ENCODE results near the gene HSP90B1.
A peak's percentile ranks its signal among the peaks of the same experiment; 100 is the strongest.

Gene HSP90B1

GRCh38 chr12:103928682-103929045, 1.5 kb upstream of the HSP90B1 start:
- Histone ChIP-seq H3K27me3 (ENCODE audit: control insufficient read depth, insufficient read depth, low read length, poor library complexity, severe bottlenecking) (no peaks in the 10 kb centered on the region), H3K27ac (ENCODE audit: insufficient read depth, low read depth, low read length, poor library complexity, severe bottlenecking) (no peak overlapping the region), H3K36me3 (ENCODE audit: control insufficient read depth, insufficient read depth, low read length) (peaks cover 5% of the 10 kb centered on the region), H3K4me1 (ENCODE audit: control insufficient read depth, insufficient read depth, low read length) (peaks cover 17% of the 10 kb centered on the region), H3K4me3 (ENCODE audit: insufficient read depth, low read depth, low read length) (peak overlapping the region; percentile 94), H3K9me3 (ENCODE audit: control insufficient read depth, low read length) (no peaks in the 10 kb centered on the region)
- WGBS, 2 experiments, result 57 to 59% methylated on average over 12 of the region's 12 CpGs

DNA sequence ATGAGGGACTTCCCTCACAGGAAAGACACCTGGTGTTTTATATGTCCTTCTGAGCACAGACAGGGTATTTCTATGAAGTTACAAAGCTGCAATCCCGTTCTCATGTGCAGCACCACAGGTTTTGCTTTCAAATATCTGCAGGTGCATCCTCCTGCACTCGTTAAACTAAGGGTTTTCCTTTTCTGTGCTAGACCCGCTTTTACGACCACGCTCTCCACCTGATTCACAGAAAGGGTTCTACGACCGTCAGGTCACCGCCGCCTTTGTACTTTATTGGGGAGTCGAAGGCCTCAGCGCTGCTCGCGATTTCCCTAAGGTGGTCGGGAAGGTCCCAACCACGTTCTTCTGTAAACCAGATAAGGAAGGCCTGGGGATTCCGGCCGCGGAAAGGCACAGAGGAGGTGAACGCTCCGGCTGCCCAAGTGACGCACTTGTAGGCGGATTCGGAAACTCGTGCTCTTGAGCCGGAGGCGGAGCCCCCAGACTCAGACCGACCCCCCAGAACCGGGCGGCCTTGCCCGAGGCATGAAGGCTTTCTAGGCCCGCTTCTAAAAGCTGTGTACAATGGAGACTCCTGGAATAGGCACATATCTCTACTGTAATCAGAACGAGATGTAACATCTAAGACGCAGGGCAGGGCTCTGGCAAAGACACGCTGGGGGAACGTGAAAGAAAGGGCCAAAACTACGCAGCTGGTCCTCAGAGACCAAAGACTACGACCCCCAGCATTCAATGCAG, 995 bp upstream of the HSP90B1 start:
- H3K27me3 ChIP-seq (ENCODE audit: control insufficient read depth, insufficient read depth, low read length, poor library complexity, severe bottlenecking), result no peaks in the 10 kb centered on the region
- peak overlapping the region; percentile 94 for H3K4me3 ChIP-seq (ENCODE audit: insufficient read depth, low read depth, low read length)
- 1% methylated on average over 37 of the region's 37 CpGs for WGBS, 2 experiments
- peak overlapping the region; percentile 92 for H3K27ac ChIP-seq (ENCODE audit: insufficient read depth, low read depth, low read length, poor library complexity, severe bottlenecking)
- no peaks in the 10 kb centered on the region for H3K9me3 ChIP-seq (ENCODE audit: control insufficient read depth, low read length)
- peaks cover 10% of the 10 kb centered on the region for H3K36me3 ChIP-seq (ENCODE audit: control insufficient read depth, insufficient read depth, low read length)
- peaks cover 19% of the 10 kb centered on the region for H3K4me1 ChIP-seq (ENCODE audit: control insufficient read depth, insufficient read depth, low read length)

- Histone ChIP-seq H3K4me3 (ENCODE audit: insufficient read depth, low read depth, low read length) (peak overlapping the region; percentile 94), H3K27me3 (ENCODE audit: control insufficient read depth, insufficient read depth, low read length, poor library complexity, severe bottlenecking) (no peaks in the 10 kb centered on the region), H3K4me1 (ENCODE audit: control insufficient read depth, insufficient read depth, low read length) (peaks cover 19% of the 10 kb centered on the region), H3K36me3 (ENCODE audit: control insufficient read depth, insufficient read depth, low read length) (peaks cover 13% of the 10 kb centered on the region), H3K27ac (ENCODE audit: insufficient read depth, low read depth, low read length, poor library complexity, severe bottlenecking) (no peak overlapping the region), H3K9me3 (ENCODE audit: control insufficient read depth, low read length) (no peaks in the 10 kb centered on the region)
- 0 to 1% methylated on average over 17 to 18 of the region's 18 CpGs for WGBS, 2 experiments
These were observed 501 bp upstream of the HSP90B1 start for GRCh38 chr12:103929784-103930033.

GRCh38 chr12:103930787-103931735, 851 bp downstream of the HSP90B1 start:
- Histone ChIP-seq H3K36me3 (ENCODE audit: control insufficient read depth, insufficient read depth, low read length) (peaks cover 24% of the 10 kb centered on the region), H3K4me3 (ENCODE audit: insufficient read depth, low read depth, low read length) (peak overlapping the region; percentile 94), H3K4me1 (ENCODE audit: control insufficient read depth, insufficient read depth, low read length) (peaks cover 19% of the 10 kb centered on the region), H3K27me3 (ENCODE audit: control insufficient read depth, insufficient read depth, low read length, poor library complexity, severe bottlenecking) (no peaks in the 10 kb centered on the region), H3K9me3 (ENCODE audit: control insufficient read depth, low read length) (no peaks in the 10 kb centered on the region), H3K27ac (ENCODE audit: insufficient read depth, low read depth, low read length, poor library complexity, severe bottlenecking) (peak overlapping the region; percentile 81)
- WGBS, 2 experiments, result 4 to 5% methylated on average over 36 to 37 of the region's 37 CpGs

DNA sequence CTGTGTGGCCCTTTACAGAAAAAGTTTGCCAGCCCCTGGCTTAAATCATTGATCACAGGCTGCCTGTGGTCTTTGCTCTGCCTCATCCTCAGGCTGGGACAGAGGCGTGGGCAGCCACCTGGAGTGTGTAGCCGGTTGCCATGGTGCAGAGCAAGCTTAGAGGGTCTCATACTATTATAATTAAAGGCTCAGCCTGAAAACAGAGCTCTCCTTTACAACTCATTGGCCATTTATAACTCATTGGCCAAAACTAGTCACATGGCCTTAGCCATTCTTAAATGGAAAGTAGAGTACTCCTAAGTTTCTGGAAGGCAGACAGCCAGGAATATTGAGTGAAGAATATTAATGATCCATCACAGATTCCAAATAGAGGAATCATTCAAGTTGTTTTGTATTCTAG, 3.0 kb downstream of the HSP90B1 start:
- Histone ChIP-seq H3K4me1 (ENCODE audit: control insufficient read depth, insufficient read depth, low read length) (peaks cover 19% of the 10 kb centered on the region), H3K27me3 (ENCODE audit: control insufficient read depth, insufficient read depth, low read length, poor library complexity, severe bottlenecking) (no peaks in the 10 kb centered on the region), H3K36me3 (ENCODE audit: control insufficient read depth, insufficient read depth, low read length) (peaks cover 43% of the 10 kb centered on the region), H3K4me3 (ENCODE audit: insufficient read depth, low read depth, low read length) (no peak overlapping the region), H3K9me3 (ENCODE audit: control insufficient read depth, low read length) (no peaks in the 10 kb centered on the region), H3K27ac (ENCODE audit: insufficient read depth, low read depth, low read length, poor library complexity, severe bottlenecking) (no peak overlapping the region)
- WGBS, 2 experiments, result 62% methylated on average over 2 of the region's 2 CpGs

DNA sequence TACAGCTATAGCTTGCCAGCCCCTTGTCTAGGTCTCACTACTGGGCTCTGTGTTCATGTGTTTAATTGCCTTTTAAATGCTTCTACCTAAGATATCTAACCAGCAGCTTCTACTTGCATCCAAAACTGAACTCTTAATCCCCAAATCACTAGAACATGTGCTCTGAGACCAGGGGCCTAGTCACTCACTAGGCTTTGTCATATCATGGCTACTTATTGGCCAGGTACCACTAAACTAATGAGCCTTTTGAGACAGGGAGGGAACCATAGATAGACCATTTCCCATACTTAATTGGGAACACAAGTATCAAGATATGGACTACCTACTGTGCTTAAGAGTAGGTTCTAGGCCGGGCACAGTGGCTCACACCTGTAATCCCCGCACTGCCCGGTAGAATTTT, 6.5 kb downstream of the HSP90B1 start:
- Histone ChIP-seq H3K9me3 (ENCODE audit: control insufficient read depth, low read length) (no peaks in the 10 kb centered on the region), H3K27me3 (ENCODE audit: control insufficient read depth, insufficient read depth, low read length, poor library complexity, severe bottlenecking) (no peaks in the 10 kb centered on the region), H3K27ac (ENCODE audit: insufficient read depth, low read depth, low read length, poor library complexity, severe bottlenecking) (no peak overlapping the region), H3K4me1 (ENCODE audit: control insufficient read depth, insufficient read depth, low read length) (peaks cover 17% of the 10 kb centered on the region), H3K4me3 (ENCODE audit: insufficient read depth, low read depth, low read length) (no peak overlapping the region), H3K36me3 (ENCODE audit: control insufficient read depth, insufficient read depth, low read length) (peaks cover 73% of the 10 kb centered on the region)
- WGBS, 2 experiments, result 96 to 97% methylated on average over 3 of the region's 3 CpGs

DNA sequence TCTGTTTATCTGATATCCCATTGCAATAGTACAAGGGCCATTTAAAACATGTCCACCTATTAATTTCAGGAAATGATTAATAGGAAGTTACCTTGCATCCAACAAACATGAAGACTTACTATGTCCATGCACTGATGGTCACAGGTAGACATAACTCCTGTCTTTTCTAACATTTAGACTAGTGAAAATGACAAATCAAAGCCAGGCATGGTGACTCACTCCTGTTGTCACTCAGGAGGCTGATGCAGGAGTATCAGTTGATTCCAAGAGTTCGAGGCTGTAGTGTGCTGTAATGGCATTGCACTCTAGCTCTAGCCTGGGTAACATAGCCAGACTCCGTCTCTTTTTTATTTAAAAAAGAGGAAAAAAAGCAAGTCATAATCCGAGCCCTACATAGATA, 14.8 kb downstream of the HSP90B1 start:
- no peak overlapping the region for H3K27ac ChIP-seq (ENCODE audit: insufficient read depth, low read depth, low read length, poor library complexity, severe bottlenecking)
- H3K4me3 ChIP-seq (ENCODE audit: insufficient read depth, low read depth, low read length), result no peak overlapping the region
- H3K27me3 ChIP-seq (ENCODE audit: control insufficient read depth, insufficient read depth, low read length, poor library complexity, severe bottlenecking), result no peaks in the 10 kb centered on the region
- H3K36me3 ChIP-seq (ENCODE audit: control insufficient read depth, insufficient read depth, low read length), result peaks cover 75% of the 10 kb centered on the region
- WGBS, 2 experiments, result 83% methylated on average over 3 of the region's 3 CpGs
- no peaks in the 10 kb centered on the region for H3K9me3 ChIP-seq (ENCODE audit: control insufficient read depth, low read length)
- H3K4me1 ChIP-seq (ENCODE audit: control insufficient read depth, insufficient read depth, low read length), result no peaks in the 10 kb centered on the region

DNA sequence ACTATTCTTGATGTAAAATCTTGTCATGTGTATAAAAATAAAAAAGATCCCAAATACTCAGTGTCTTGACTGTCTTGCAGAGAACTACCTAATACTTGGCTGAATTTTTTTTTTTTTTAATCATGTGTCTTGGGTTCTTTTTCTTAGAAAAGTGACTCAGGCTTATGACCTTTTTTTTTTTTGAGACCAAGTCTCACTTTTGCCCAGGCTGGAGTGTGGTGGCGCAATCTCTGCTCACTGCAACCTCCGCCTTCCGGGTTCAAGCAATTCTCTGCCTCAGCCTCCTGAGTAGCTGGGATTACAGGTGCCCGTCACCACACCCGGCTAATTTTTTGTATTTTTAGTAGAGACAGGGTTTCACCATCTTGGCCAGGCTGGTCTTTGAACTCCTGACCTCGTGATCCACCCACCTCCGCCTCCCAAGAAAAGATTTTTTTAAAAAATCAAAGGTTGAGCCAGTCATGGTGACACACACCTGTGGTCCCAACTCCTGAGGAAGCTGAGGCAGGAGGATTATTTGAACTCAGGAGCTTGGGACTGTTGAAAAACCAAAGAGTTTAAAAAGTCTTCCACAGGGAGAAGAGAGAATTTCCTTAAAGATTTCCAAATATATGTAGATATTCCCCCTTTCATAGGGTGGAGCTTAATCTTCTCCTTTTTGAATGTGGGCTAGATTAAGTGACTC, 17.8 kb downstream of the HSP90B1 start:
- peaks cover 66% of the 10 kb centered on the region for H3K36me3 ChIP-seq (ENCODE audit: control insufficient read depth, insufficient read depth, low read length)
- H3K27ac ChIP-seq (ENCODE audit: insufficient read depth, low read depth, low read length, poor library complexity, severe bottlenecking), result no peak overlapping the region
- no peaks in the 10 kb centered on the region for H3K9me3 ChIP-seq (ENCODE audit: control insufficient read depth, low read length)
- no peaks in the 10 kb centered on the region for H3K4me1 ChIP-seq (ENCODE audit: control insufficient read depth, insufficient read depth, low read length)
- H3K27me3 ChIP-seq (ENCODE audit: control insufficient read depth, insufficient read depth, low read length, poor library complexity, severe bottlenecking), result no peaks in the 10 kb centered on the region
- H3K4me3 ChIP-seq (ENCODE audit: insufficient read depth, low read depth, low read length), result no peak overlapping the region
- WGBS, 2 experiments, result 88 to 91% methylated on average over 7 of the region's 7 CpGs

- Histone ChIP-seq H3K4me3 (ENCODE audit: insufficient read depth, low read depth, low read length) (no peak overlapping the region), H3K9me3 (ENCODE audit: control insufficient read depth, low read length) (no peaks in the 10 kb centered on the region), H3K4me1 (ENCODE audit: control insufficient read depth, insufficient read depth, low read length) (no peaks in the 10 kb centered on the region), H3K27me3 (ENCODE audit: control insufficient read depth, insufficient read depth, low read length, poor library complexity, severe bottlenecking) (no peaks in the 10 kb centered on the region), H3K27ac (ENCODE audit: insufficient read depth, low read depth, low read length, poor library complexity, severe bottlenecking) (no peak overlapping the region), H3K36me3 (ENCODE audit: control insufficient read depth, insufficient read depth, low read length) (peaks cover 63% of the 10 kb centered on the region)
- WGBS, 2 experiments, result 92% methylated on average over 11 to 12 of the region's 13 CpGs
These were observed 18.7 kb downstream of the HSP90B1 start for GRCh38 chr12:103948746-103949406.
